ACC112 (cell line): Measurements from ENCODE around the gene LSM8.
A peak's percentile ranks its signal among the peaks of the same experiment; 100 is the strongest.

Experiments used
- H2AFZ ChIP-seq: fragments of 200-600 bp; sonication (generic); one replicate; pipeline ENCODE4 v1.6.0; 2017; ENCODE audit warnings: antibody characterized with exemption, low read length; ENCODE audit not compliant: unreplicated experiment
- H3K27ac ChIP-seq: fragments of 200-600 bp; sonication (generic); 2 replicates; pipeline ENCODE4 v1.5.1; 2014; ENCODE audit warnings: low read depth, mild to moderate bottlenecking, antibody characterized with exemption, low read length, moderate library complexity
- H3K27me3 ChIP-seq: fragments of 200-600 bp; sonication (generic); 2 replicates; pipeline ENCODE4 v1.6.1; 2014; ENCODE audit warnings: mild to moderate bottlenecking, antibody characterized with exemption, low read length, moderate library complexity, mixed read lengths; ENCODE audit not compliant: insufficient read depth
- H3K36me3 ChIP-seq: fragments of 200-600 bp; sonication (generic); 2 replicates; pipeline ENCODE4 v1.6.1; 2016; ENCODE audit warnings: mild to moderate bottlenecking, antibody characterized with exemption, low read length, moderate library complexity, mixed read lengths; ENCODE audit not compliant: insufficient read depth
- H3K4me1 ChIP-seq: fragments of 200-600 bp; sonication (generic); one replicate; pipeline ENCODE4 v1.6.1; 2016; ENCODE audit warnings: low read length, mixed read lengths; ENCODE audit not compliant: insufficient read depth, unreplicated experiment, control insufficient read depth
- H3K4me3 ChIP-seq: fragments of 200-600 bp; sonication (generic); 2 replicates; pipeline ENCODE4 v1.5.1; 2014; ENCODE audit warnings: mild to moderate bottlenecking, low read depth, low read length
- H3K79me2 ChIP-seq: fragments of 200-600 bp; sonication (generic); one replicate; pipeline ENCODE4 v1.6.0; 2016; ENCODE audit warnings: low read length; ENCODE audit not compliant: control insufficient read depth, unreplicated experiment, insufficient read depth

The LSM8 gene

DNA sequence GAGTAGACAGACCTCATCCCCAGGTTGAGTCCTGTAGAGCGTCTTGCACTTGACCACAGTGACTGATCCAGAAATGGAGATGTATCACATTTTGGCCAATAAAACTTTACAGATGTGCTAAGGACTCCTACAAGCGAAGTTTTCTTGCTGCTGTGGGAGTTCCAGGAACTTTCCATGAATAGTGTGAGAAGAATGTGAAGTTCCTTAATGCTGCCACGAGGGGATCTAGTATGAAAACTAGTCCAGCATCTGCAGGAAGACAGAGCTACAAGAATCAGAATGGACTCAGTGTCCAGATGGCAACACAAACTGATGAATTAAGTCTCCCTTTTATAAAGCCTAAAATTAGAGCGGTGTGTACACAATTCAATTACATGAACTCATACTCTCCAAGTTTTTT, 14.8 kb upstream of the LSM8 start:
- no peak overlapping the region for H2AFZ ChIP-seq
- no peaks in the 10 kb centered on the region for H3K79me2 ChIP-seq
- no peak overlapping the region for H3K27ac ChIP-seq
- no peaks in the 10 kb centered on the region for H3K27me3 ChIP-seq
- no peaks in the 10 kb centered on the region for H3K4me1 ChIP-seq
- no peak overlapping the region for H3K4me3 ChIP-seq
- H3K36me3 ChIP-seq, result no peaks in the 10 kb centered on the region

- Histone ChIP-seq H3K4me3 (no peak overlapping the region), H2AFZ (no peak overlapping the region), H3K27ac (no peak overlapping the region), H3K79me2 (no peaks in the 10 kb centered on the region), H3K27me3 (no peaks in the 10 kb centered on the region), H3K4me1 (no peaks in the 10 kb centered on the region), H3K36me3 (no peaks in the 10 kb centered on the region)
Observed at GRCh38 chr7:118175740-118176139, 8.2 kb upstream of the LSM8 start.

GRCh38 chr7:118179191-118179590, 4.8 kb upstream of the LSM8 start:
- Histone ChIP-seq H2AFZ (no peak overlapping the region), H3K27me3 (no peaks in the 10 kb centered on the region), H3K4me3 (no peak overlapping the region), H3K4me1 (peaks cover 3% of the 10 kb centered on the region), H3K79me2 (peaks cover 12% of the 10 kb centered on the region), H3K27ac (no peak overlapping the region), H3K36me3 (no peaks in the 10 kb centered on the region)

DNA sequence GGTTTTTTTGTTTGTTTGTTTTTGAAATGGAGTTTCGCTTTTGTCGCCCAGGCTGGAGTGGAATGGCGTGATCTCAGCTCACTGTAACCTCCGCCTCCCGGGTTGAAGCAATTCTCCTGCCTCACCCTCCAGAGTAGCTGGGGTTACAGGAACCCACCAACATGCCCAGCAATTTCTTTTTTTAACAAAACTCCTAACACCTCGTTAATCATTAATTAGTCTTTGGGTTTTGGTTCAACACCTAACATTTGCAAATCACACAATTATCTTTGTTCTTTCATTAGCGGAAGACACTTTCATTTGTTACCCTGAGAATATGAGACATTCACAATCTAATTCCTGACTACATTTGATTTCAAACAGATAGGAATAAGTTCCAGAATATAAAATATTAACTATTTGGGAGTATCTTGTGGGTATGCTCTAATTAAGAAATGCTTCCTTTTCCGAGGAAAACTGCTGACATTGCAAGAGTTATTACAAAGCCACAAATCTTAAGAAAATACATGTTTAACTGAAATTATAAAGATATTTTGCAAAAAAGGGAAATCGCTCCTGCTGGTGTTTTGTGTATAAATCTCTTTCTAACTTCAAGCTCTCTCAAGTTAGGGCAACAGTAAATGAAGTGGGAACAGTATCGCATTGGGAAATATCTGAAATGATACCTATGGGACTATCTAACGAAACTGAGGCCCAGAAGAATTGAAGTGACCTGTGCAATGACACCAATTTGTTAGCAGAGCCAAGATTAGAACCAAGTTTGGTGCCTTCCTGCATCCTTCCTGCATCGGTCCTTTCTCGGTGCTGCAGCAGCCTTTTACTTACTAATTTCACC, 1.2 kb upstream of the LSM8 start:
- H3K4me3 ChIP-seq, result peak overlapping the region; percentile 99
- H3K79me2 ChIP-seq, result peaks cover 47% of the 10 kb centered on the region
- no peaks in the 10 kb centered on the region for H3K27me3 ChIP-seq
- H3K36me3 ChIP-seq, result peaks cover 17% of the 10 kb centered on the region
- H3K27ac ChIP-seq, result no peak overlapping the region
- peak overlapping the region; percentile 97 for H2AFZ ChIP-seq
- H3K4me1 ChIP-seq, result peaks cover 21% of the 10 kb centered on the region

GRCh38 chr7:118183428-118183785, 557 bp upstream of the LSM8 start:
- Histone ChIP-seq H3K27me3 (no peaks in the 10 kb centered on the region), H3K4me1 (peaks cover 22% of the 10 kb centered on the region), H3K79me2 (peaks cover 52% of the 10 kb centered on the region), H2AFZ (peak overlapping the region; percentile 97), H3K4me3 (peak overlapping the region; percentile 99), H3K27ac (peak overlapping the region; percentile 81), H3K36me3 (peaks cover 23% of the 10 kb centered on the region)

DNA sequence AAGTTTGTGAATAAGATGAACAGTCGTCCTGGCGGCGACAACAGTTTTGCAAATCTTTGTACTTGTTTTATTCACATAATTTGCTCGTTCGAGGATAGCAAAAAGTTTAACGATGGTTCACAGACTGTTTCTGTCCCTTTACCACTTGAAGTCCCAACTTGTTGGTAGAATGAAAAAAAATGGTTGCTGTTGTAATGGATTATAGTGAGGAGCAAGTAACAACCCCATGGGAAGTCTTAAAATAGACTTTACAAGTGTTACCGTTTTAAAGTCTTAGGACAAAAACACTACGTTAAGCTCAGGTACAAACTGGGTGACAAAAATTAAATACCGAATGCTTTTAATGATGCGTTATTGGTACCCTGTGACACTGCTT, 589 bp downstream of the LSM8 start:
- peaks cover 52% of the 10 kb centered on the region for H3K79me2 ChIP-seq
- H3K27me3 ChIP-seq, result no peaks in the 10 kb centered on the region
- H3K27ac ChIP-seq, result peak overlapping the region; percentile 81
- H3K36me3 ChIP-seq, result peaks cover 26% of the 10 kb centered on the region
- peaks cover 22% of the 10 kb centered on the region for H3K4me1 ChIP-seq
- H3K4me3 ChIP-seq, result peak overlapping the region; percentile 99
- H2AFZ ChIP-seq, result peak overlapping the region; percentile 95

DNA sequence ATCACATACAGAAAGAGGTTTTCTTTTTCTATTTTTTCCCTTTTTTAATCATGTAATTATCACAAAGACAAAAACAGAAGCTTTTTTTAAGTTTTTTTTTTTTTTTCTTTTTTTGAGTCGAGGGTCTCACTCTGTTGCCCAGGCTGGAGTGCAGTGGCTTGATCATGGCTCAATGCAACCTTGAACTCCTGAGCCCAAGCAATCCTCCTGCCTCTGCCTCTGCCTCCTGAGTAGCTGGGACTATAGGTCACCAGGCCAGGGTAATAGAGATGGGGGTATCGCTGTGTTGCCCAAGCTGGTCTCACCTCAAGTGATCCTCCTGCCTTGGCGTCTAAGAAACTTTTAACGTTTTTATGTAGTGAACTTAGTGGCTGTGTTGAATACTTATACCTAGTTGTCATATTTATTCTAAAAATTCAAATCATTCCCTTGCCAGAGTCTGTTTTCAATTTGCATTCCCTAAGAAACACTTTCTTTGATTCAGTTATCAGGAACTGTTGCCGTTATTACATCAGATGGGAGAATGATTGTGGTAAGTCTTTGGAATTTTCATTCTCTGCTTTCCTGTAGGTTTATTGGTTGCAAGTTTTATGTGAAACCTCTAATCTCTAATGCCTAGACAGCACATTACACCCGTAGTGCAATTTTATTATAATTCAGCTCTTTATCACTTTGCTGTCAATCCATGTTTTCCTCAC, 1.3 kb downstream of the LSM8 start:
- Histone ChIP-seq H3K27me3 (no peaks in the 10 kb centered on the region), H3K79me2 (peaks cover 52% of the 10 kb centered on the region), H3K4me1 (peaks cover 22% of the 10 kb centered on the region), H3K36me3 (peaks cover 26% of the 10 kb centered on the region), H3K4me3 (peak overlapping the region; percentile 99), H2AFZ (no peak overlapping the region), H3K27ac (peak overlapping the region; percentile 81; the same call in 1 of the 2 replicates)

- no peak overlapping the region for H3K27ac ChIP-seq
- H3K79me2 ChIP-seq, result peaks cover 52% of the 10 kb centered on the region
- peaks cover 26% of the 10 kb centered on the region for H3K36me3 ChIP-seq
- peak overlapping the region; percentile 99 for H3K4me3 ChIP-seq
- H3K4me1 ChIP-seq, result peaks cover 22% of the 10 kb centered on the region
- no peak overlapping the region for H2AFZ ChIP-seq
- H3K27me3 ChIP-seq, result no peaks in the 10 kb centered on the region
Observed at GRCh38 chr7:118186501-118186900, 2.5 kb downstream of the LSM8 start.

- H3K27ac ChIP-seq, result no peak overlapping the region
- H3K4me1 ChIP-seq, result no peaks in the 10 kb centered on the region
- H3K27me3 ChIP-seq, result no peaks in the 10 kb centered on the region
- H3K36me3 ChIP-seq, result no peaks in the 10 kb centered on the region; the same call in 1 of the 2 replicates
- no peak overlapping the region for H3K4me3 ChIP-seq
- H3K79me2 ChIP-seq, result no peaks in the 10 kb centered on the region
- H2AFZ ChIP-seq, result no peak overlapping the region
Observed at GRCh38 chr7:118194571-118194970, 10.6 kb downstream of the LSM8 start.

DNA sequence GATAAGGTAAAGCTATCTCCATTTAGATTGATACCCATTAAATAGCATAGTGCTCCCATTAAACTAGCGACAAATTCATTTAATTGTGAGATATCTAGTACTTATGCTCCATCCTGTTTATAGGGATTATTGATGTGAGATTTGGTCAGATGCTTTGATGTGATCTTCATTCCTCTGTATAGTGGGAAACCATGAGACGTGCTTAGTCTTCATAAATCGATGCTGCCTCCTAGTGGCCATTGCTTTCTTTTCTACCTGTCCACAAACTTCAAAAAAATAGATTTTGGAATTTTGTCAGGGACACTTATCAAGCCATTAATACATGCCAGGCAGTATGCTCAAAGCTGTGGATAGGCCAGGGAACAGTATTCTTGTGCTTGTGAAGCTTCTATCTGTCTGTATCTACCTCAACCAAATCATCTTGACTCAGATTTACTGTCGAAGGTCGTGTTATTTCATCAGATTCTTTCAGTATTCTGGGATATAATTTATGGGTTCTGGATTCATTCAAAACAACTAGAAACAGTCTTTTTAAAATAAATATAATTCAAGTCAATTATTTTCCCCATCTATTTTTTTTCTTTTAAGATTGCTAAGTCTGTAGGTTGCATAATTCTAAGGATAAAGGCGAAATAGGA, 12.0 kb downstream of the LSM8 start:
- Histone ChIP-seq H3K36me3 (no peaks in the 10 kb centered on the region; the same call in 1 of the 2 replicates), H3K27ac (no peak overlapping the region), H2AFZ (no peak overlapping the region), H3K4me1 (no peaks in the 10 kb centered on the region), H3K4me3 (no peak overlapping the region), H3K27me3 (no peaks in the 10 kb centered on the region), H3K79me2 (no peaks in the 10 kb centered on the region)
